Liver (tissue), 9 donors: Measurements from ENCODE around the gene EDC3. TPM values are rescaled to one million over a fixed set of nuclear protein-coding genes. Genes with fewer than 3 reads are reported as not detected.

Experiments
- DNase-seq: peaks from one replicate; pipeline ENCODE4 v3.0.0-alpha.2; 2017; ENCODE audit warnings: low spot score
- H3K27ac ChIP-seq, 2 donors: one replicate each; pipeline ENCODE4 v1.7.0; 2013; ENCODE audit warnings: inconsistent platforms in 2 of 2, low read length in 2 of 2, control low read depth in 1 of 2, low read depth in 1 of 2, mild to moderate bottlenecking in 1 of 2
- H3K27me3 ChIP-seq, 4 donors: one replicate each; pipeline versions ENCODE4 v1.6.1 to v1.7.0; 2013; ENCODE audit warnings: low read length in 3 of 4, inconsistent platforms in 1 of 4, mild to moderate bottlenecking in 1 of 4, moderate library complexity in 1 of 4; ENCODE audit not compliant: control insufficient read depth in 4 of 4, insufficient read depth in 4 of 4
- H3K36me3 ChIP-seq, 4 donors: one replicate each; pipeline versions ENCODE4 v1.6.1 to v1.7.0; 2013; ENCODE audit warnings: low read length in 3 of 4, mild to moderate bottlenecking in 3 of 4, low read depth in 1 of 4, moderate library complexity in 1 of 4; ENCODE audit not compliant: control insufficient read depth in 4 of 4, insufficient read depth in 3 of 4
- H3K4me1 ChIP-seq, 4 donors: one replicate each; pipeline versions ENCODE4 v1.6.1 to v1.7.0; 2013; ENCODE audit warnings: low read length in 3 of 4, mild to moderate bottlenecking in 3 of 4, moderate library complexity in 1 of 4; ENCODE audit not compliant: control insufficient read depth in 4 of 4, insufficient read depth in 4 of 4
- H3K4me3 ChIP-seq, 3 donors: one replicate each; pipeline versions ENCODE4 v1.6.1 to v1.7.0; 2013; ENCODE audit warnings: low read length in 3 of 3, control low read depth in 1 of 3, low read depth in 1 of 3, mild to moderate bottlenecking in 1 of 3
- H3K9ac ChIP-seq, 2 donors: one replicate each; pipeline ENCODE4 v1.7.0; 2013; ENCODE audit warnings: low read length in 2 of 2, mild to moderate bottlenecking in 2 of 2, moderate library complexity in 2 of 2, control low read depth in 1 of 2, low read depth in 1 of 2
- H3K9me3 ChIP-seq, 4 donors: one replicate each; pipeline versions ENCODE4 v1.6.1 to v1.7.0; 2013; ENCODE audit warnings: low read length in 3 of 4; ENCODE audit not compliant: control insufficient read depth in 4 of 4
- ATF3 ChIP-seq: IDR thresholded peaks from 2 replicates; pipeline ENCODE4 v1.6.1; 2016; ENCODE audit warnings: antibody characterized with exemption
- CTCF ChIP-seq: fragments of 150-350 bp; IDR thresholded peaks from 2 replicates; pipeline ENCODE4 v1.5.1; 2017; ENCODE audit warnings: improper control_type of control experiment, low read depth, low read length; ENCODE audit not compliant: missing input control
- EGR1 ChIP-seq, 2 donors: IDR thresholded peaks; 2 replicates each; pipeline ENCODE4 v1.6.1; 2016 to 2018; ENCODE audit warnings: antibody characterized with exemption in 2 of 2, low read depth in 2 of 2
- FOXA1 ChIP-seq: IDR thresholded peaks from 2 replicates; pipeline ENCODE4 v1.6.1; 2016; ENCODE audit warnings: antibody characterized with exemption
- FOXA2 ChIP-seq: IDR thresholded peaks from 2 replicates; pipeline ENCODE4 v1.6.1; 2016; ENCODE audit warnings: antibody characterized with exemption
- GABPA ChIP-seq, 2 donors: IDR thresholded peaks in 1 of 2; conservative IDR thresholded peaks in 1 of 2; 2 replicates each; pipeline ENCODE4 v1.6.1; 2016; ENCODE audit warnings: antibody characterized with exemption in 2 of 2, mild to moderate bottlenecking in 1 of 2, moderate library complexity in 1 of 2
- HNF4A ChIP-seq, 2 donors: conservative IDR thresholded peaks; 2 replicates each; pipeline ENCODE4 v1.6.1; 2016; ENCODE audit warnings: antibody characterized with exemption in 2 of 2, mild to moderate bottlenecking in 2 of 2
- HNF4G ChIP-seq: IDR thresholded peaks from 2 replicates; pipeline ENCODE4 v1.6.1; 2016; ENCODE audit warnings: antibody characterized with exemption
- MAX ChIP-seq: IDR thresholded peaks from 2 replicates; pipeline ENCODE4 v1.6.1; 2016; ENCODE audit warnings: antibody characterized with exemption
- NR2F2 ChIP-seq: IDR thresholded peaks from 2 replicates; pipeline ENCODE4 v1.6.1; 2016; ENCODE audit warnings: antibody characterized with exemption
- RAD21 ChIP-seq, 2 donors: IDR thresholded peaks; 2 replicates each; pipeline ENCODE4 v1.6.1; 2016; ENCODE audit warnings: antibody characterized with exemption in 2 of 2, mild to moderate bottlenecking in 2 of 2
- REST ChIP-seq: IDR thresholded peaks from 2 replicates; pipeline ENCODE4 v1.6.1; 2016; ENCODE audit warnings: antibody characterized with exemption, mild to moderate bottlenecking
- RXRA ChIP-seq, 2 donors: IDR thresholded peaks; 2 replicates each; pipeline ENCODE4 v1.6.1; 2017 to 2018; ENCODE audit warnings: antibody characterized with exemption in 2 of 2, mild to moderate bottlenecking in 1 of 2
- SP1 ChIP-seq: IDR thresholded peaks from 2 replicates; pipeline ENCODE4 v1.6.1; 2018; ENCODE audit warnings: antibody characterized with exemption, mild to moderate bottlenecking
- TAF1 ChIP-seq: conservative IDR thresholded peaks from 2 replicates; pipeline ENCODE4 v1.6.1; 2016; ENCODE audit warnings: antibody characterized with exemption, mild to moderate bottlenecking
- YY1 ChIP-seq: IDR thresholded peaks from 2 replicates; pipeline ENCODE4 v1.6.1; 2016; ENCODE audit warnings: antibody characterized with exemption, mild to moderate bottlenecking
- ZBTB33 ChIP-seq: IDR thresholded peaks from 2 replicates; pipeline ENCODE4 v1.6.1; 2016; ENCODE audit warnings: antibody characterized with exemption
- WGBS: extraction: QIAGEN DNeasy Blood & Tissue Kit; methylation state at CpG from one replicate; pipeline ENCODE4 v1.1.7; 2013; 5-methylcytosine and 5-hydroxymethylcytosine counted together
- polyA plus RNA-seq, 2 donors: library from polyadenylated mRNA; stranded (reverse) in 1 of 2; unstranded in 1 of 2; fragments of 200-250 nt in 1 of 2; fragments of >200 nt in 1 of 2; fragmentation: Nextera tagmentation in 1 of 2; extraction: Ambion mirVana in 1 of 2; gene quantifications; one replicate each; pipeline versions ENCODE4 v1.2.1 to v1.2.3, GENCODE V29; 2013 to 2015
- total RNA-seq, 2 donors: library from RNA; depleted of rRNA; stranded (reverse); fragments of >200 nt; gene quantifications; one replicate each; pipeline ENCODE4 v1.2.3, GENCODE V29; 2014
- donor health status: healthy.
- donor health status: healthy.
- donor health status: healthy.
- donor health status: healthy.
- donor health status: healthy.

The EDC3 gene
- total and polyA plus RNA-seq, 4 donors, result 5.8 to 9.5 (median 7.4) TPM

- H3K27ac ChIP-seq, result no peak overlapping the region
- 91% methylated on average over 5 of the region's 5 CpGs for WGBS
- peaks cover 6 to 20% (median 12%) of the 10 kb centered on the region in 4 donors for H3K4me1 ChIP-seq
- H3K36me3 ChIP-seq, result no peaks in the 10 kb centered on the region
- H3K4me3 ChIP-seq, result no peak overlapping the region
- H3K9ac ChIP-seq, result no peak overlapping the region
- H3K27me3 ChIP-seq, result no peaks in the 10 kb centered on the region
- TF ChIP-seq ZBTB33, result no peak
- no peak for TF ChIP-seq HNF4A (conservative IDR thresholded peaks at IDR 0.05)
- TF ChIP-seq REST, result no peak
- TF ChIP-seq ATF3, result no peak
- no peak for TF ChIP-seq MAX
- no peak for TF ChIP-seq YY1
- no peak for TF ChIP-seq FOXA2
- TF ChIP-seq FOXA1, result no peak
- TF ChIP-seq RAD21 (IDR thresholded peaks at IDR 0.05), result no peak
- no peak for TF ChIP-seq GABPA (IDR thresholded peaks at IDR 0.05 in 1 of 2, conservative IDR thresholded peaks at IDR 0.05 in 1 of 2)
- TF ChIP-seq HNF4G, result no peak
- TF ChIP-seq TAF1, result no peak
- no peak for TF ChIP-seq NR2F2
- TF ChIP-seq SP1, result no peak
- TF ChIP-seq CTCF, result no peak
- TF ChIP-seq RXRA (IDR thresholded peaks at IDR 0.05), result no peak
- no peak for TF ChIP-seq EGR1 (IDR thresholded peaks at IDR 0.05; ENCODE audit: low read depth in 2 of 2)
- DNase-seq, result no peak
- no peaks in the 10 kb centered on the region for H3K9me3 ChIP-seq
Observed at GRCh38 chr15:74648051-74648842, 47.6 kb downstream of the EDC3 start.
